Mesendoderm (in vitro differentiated cells): Measurements from ENCODE around the gene FCER2.

Experiments used
- DNase-seq: peaks from one replicate; pipeline ENCODE4 v3.0.0; 2013
- H2AK5ac ChIP-seq: 2 replicates; pipeline ENCODE4 v1.6.1; 2013; ENCODE audit warnings: low read length, inconsistent platforms
- H2BK120ac ChIP-seq: 2 replicates; pipeline ENCODE4 v1.6.1; 2013; ENCODE audit warnings: low read depth, mild to moderate bottlenecking, low read length, moderate library complexity, mixed read lengths
- H2BK15ac ChIP-seq: replicated peaks from 2 replicates; pipeline ENCODE4 v1.6.1; 2013; ENCODE audit warnings: low read depth, mild to moderate bottlenecking, moderate library complexity
- H2BK5ac ChIP-seq: 2 replicates; pipeline ENCODE4 v1.6.1; 2013; ENCODE audit warnings: low read length, inconsistent platforms
- H3K18ac ChIP-seq: 2 replicates; pipeline ENCODE4 v1.6.1; 2013; ENCODE audit warnings: mild to moderate bottlenecking, low read length, mixed read lengths
- H3K23ac ChIP-seq: one replicate; pipeline ENCODE4 v1.6.1; 2013; ENCODE audit warnings: low read length
- H3K27ac ChIP-seq: 2 replicates; pipeline ENCODE4 v1.5.1; 2013; ENCODE audit warnings: low read depth, mild to moderate bottlenecking, inconsistent platforms, low read length, moderate library complexity
- H3K27me3 ChIP-seq: 2 replicates; pipeline ENCODE4 v1.6.1; 2013; ENCODE audit warnings: low read length, control low read depth, mild to moderate bottlenecking, inconsistent platforms; ENCODE audit not compliant: insufficient read depth, poor library complexity
- H3K36me3 ChIP-seq: 2 replicates; pipeline ENCODE4 v1.6.1; 2013; ENCODE audit warnings: low read length, inconsistent platforms; ENCODE audit not compliant: control insufficient read depth, insufficient read depth
- H3K4ac ChIP-seq: one replicate; pipeline ENCODE4 v1.6.1; 2013; ENCODE audit warnings: low read depth, mild to moderate bottlenecking, low read length, moderate library complexity
- H3K4me1 ChIP-seq: 2 replicates; pipeline ENCODE4 v1.6.1; 2013; ENCODE audit warnings: low read depth, low read length, inconsistent platforms; ENCODE audit not compliant: control insufficient read depth
- H3K4me2 ChIP-seq: 2 replicates; pipeline ENCODE4 v1.6.1; 2013; ENCODE audit warnings: low read length
- H3K4me3 ChIP-seq: 2 replicates; pipeline ENCODE4 v1.5.1; 2013; ENCODE audit warnings: mild to moderate bottlenecking, low read length
- H3K56ac ChIP-seq: one replicate; pipeline ENCODE4 v1.6.1; 2013; ENCODE audit warnings: low read length
- H3K79me1 ChIP-seq: 2 replicates; pipeline ENCODE4 v1.6.1; 2013; ENCODE audit warnings: low read length, inconsistent platforms
- H3K79me2 ChIP-seq: 2 replicates; pipeline ENCODE4 v1.6.1; 2013; ENCODE audit warnings: mild to moderate bottlenecking, low read length; ENCODE audit not compliant: control insufficient read depth, insufficient read depth
- H3K9ac ChIP-seq: 2 replicates; pipeline ENCODE4 v1.6.1; 2013; ENCODE audit warnings: low read length, inconsistent platforms
- H4K5ac ChIP-seq: one replicate; pipeline ENCODE4 v1.6.1; 2013; ENCODE audit warnings: low read length
- H4K8ac ChIP-seq: one replicate; pipeline ENCODE4 v1.6.1; 2013; ENCODE audit warnings: low read depth, mild to moderate bottlenecking, control low read depth, low read length, moderate library complexity
- WGBS: extraction: QIAGEN DNeasy Blood & Tissue Kit; methylation state at CpG from one replicate; pipeline ENCODE4 v1.1.7; 2013; ENCODE audit warnings: low lambda C conversion rate, missing lambda C conversion rate; ENCODE audit not compliant: insufficient coverage; ENCODE audit errors: extremely low coverage; 5-methylcytosine and 5-hydroxymethylcytosine counted together

Gene FCER2

DNA sequence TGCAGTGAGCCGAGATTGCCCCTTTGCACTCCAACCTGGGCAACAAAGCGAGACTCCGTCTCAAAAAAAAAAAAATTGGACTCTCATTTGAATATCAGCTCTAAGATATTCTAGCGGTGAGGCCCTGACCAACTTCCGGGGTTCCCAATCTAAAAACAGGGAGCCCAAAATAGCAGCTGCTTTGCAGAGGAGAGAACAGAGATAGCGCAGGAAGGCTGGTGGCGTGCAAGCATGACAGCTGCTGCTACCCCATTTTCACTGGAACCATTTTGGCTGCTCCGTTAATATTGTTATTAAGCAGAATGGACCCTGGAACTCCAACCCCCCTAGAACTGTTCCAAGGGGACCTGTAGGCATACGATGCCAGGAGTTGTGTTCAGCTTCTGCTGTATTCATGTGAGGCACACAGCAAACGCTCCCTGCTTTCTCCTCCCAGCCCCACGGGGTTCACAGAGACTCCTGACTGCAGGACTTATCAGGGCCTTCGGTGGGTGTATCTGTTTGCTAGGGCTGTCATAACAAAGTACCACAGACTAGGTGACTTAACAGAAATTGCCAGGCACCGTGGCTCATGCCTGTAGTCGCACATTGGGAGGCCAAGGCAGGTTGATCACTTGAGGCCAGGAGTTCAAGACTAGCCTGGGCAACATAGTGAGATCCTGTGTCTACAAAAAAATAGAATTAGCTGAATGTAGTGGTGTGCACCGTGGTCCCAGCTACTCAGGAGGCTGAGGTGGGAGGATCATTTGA is 53.5 kb downstream of the FCER2 start:
- Histone ChIP-seq H3K4ac (no peak overlapping the region), H2AK5ac (no peak overlapping the region), H2BK5ac (no peak overlapping the region), H2BK120ac (no peak overlapping the region), H2BK15ac (no peak overlapping the region), H3K4me2 (no peak overlapping the region), H4K8ac (no peak overlapping the region), H3K79me2 (no peaks in the 10 kb centered on the region), H3K4me3 (no peak overlapping the region), H3K27me3 (no peaks in the 10 kb centered on the region), H3K23ac (no peak overlapping the region), H3K18ac (no peak overlapping the region), H3K79me1 (no peaks in the 10 kb centered on the region), H3K4me1 (no peaks in the 10 kb centered on the region), H3K27ac (no peak overlapping the region), H3K56ac (no peak overlapping the region), H3K9ac (no peak overlapping the region), H3K36me3 (no peaks in the 10 kb centered on the region), H4K5ac (no peak overlapping the region)
- WGBS = no CpG with 5 or more reads among the region's 15 CpGs
- no peak for DNase-seq

- no CpG with 5 or more reads among the region's 26 CpGs for WGBS
- no peaks in the 10 kb centered on the region for H3K36me3 ChIP-seq
- no peak overlapping the region for H3K23ac ChIP-seq
- no peak overlapping the region for H3K4me2 ChIP-seq
- no peak for DNase-seq
- no peak overlapping the region for H3K27ac ChIP-seq
- no peak overlapping the region for H2BK120ac ChIP-seq
- no peak overlapping the region for H2BK15ac ChIP-seq
- H2AK5ac ChIP-seq = no peak overlapping the region
- no peak overlapping the region for H3K4ac ChIP-seq
- H3K4me3 ChIP-seq = no peak overlapping the region
- no peaks in the 10 kb centered on the region for H3K79me1 ChIP-seq
- no peak overlapping the region for H3K56ac ChIP-seq
- H2BK5ac ChIP-seq = no peak overlapping the region
- H3K79me2 ChIP-seq = no peaks in the 10 kb centered on the region
- no peak overlapping the region for H3K9ac ChIP-seq
- no peak overlapping the region for H4K5ac ChIP-seq
- no peaks in the 10 kb centered on the region for H3K27me3 ChIP-seq
- no peaks in the 10 kb centered on the region for H3K4me1 ChIP-seq
- H4K8ac ChIP-seq = no peak overlapping the region
- no peak overlapping the region for H3K18ac ChIP-seq
Observed at GRCh38 chr19:7647156-7647555, 54.8 kb downstream of the FCER2 start.

GRCh38 chr19:7646426-7646700 is 55.6 kb downstream of the FCER2 start:
- no peak overlapping the region for H4K8ac ChIP-seq
- H2BK15ac ChIP-seq = no peak overlapping the region
- H3K9ac ChIP-seq = no peak overlapping the region
- H3K4me3 ChIP-seq = no peak overlapping the region
- no peak overlapping the region for H3K27ac ChIP-seq
- H3K56ac ChIP-seq = no peak overlapping the region
- H2AK5ac ChIP-seq = no peak overlapping the region
- H3K27me3 ChIP-seq = no peaks in the 10 kb centered on the region
- no peak overlapping the region for H3K23ac ChIP-seq
- no peak for DNase-seq
- no peak overlapping the region for H2BK5ac ChIP-seq
- H3K36me3 ChIP-seq = no peaks in the 10 kb centered on the region
- no peaks in the 10 kb centered on the region for H3K79me1 ChIP-seq
- H3K79me2 ChIP-seq = no peaks in the 10 kb centered on the region
- no peak overlapping the region for H2BK120ac ChIP-seq
- no peaks in the 10 kb centered on the region for H3K4me1 ChIP-seq
- H4K5ac ChIP-seq = no peak overlapping the region
- no peak overlapping the region for H3K18ac ChIP-seq
- H3K4ac ChIP-seq = no peak overlapping the region
- H3K4me2 ChIP-seq = no peak overlapping the region
- no CpG with 5 or more reads among the region's 8 CpGs for WGBS

- Histone ChIP-seq H4K5ac (no peak overlapping the region), H3K36me3 (no peaks in the 10 kb centered on the region), H3K4ac (no peak overlapping the region), H4K8ac (no peak overlapping the region), H3K23ac (no peak overlapping the region), H2BK15ac (no peak overlapping the region), H3K18ac (no peak overlapping the region), H2BK5ac (no peak overlapping the region), H3K79me1 (no peaks in the 10 kb centered on the region), H2AK5ac (no peak overlapping the region), H3K4me1 (no peaks in the 10 kb centered on the region), H3K27me3 (no peaks in the 10 kb centered on the region), H3K27ac (no peak overlapping the region), H3K56ac (peak overlapping the region; percentile 62), H3K4me3 (no peak overlapping the region), H2BK120ac (no peak overlapping the region), H3K79me2 (no peaks in the 10 kb centered on the region), H3K4me2 (no peak overlapping the region), H3K9ac (no peak overlapping the region)
- DNase-seq = peak; percentile 53
- whole genome bisulfite sequencing = no CpG with 5 or more reads among the region's 20 CpGs
Observed at GRCh38 chr19:7645656-7646425, 56.1 kb downstream of the FCER2 start.

- H3K23ac ChIP-seq = no peak overlapping the region
- no CpG with 5 or more reads among the region's 14 CpGs for WGBS
Observed at GRCh38 chr19:7645163-7645562, 56.8 kb downstream of the FCER2 start.

DNA sequence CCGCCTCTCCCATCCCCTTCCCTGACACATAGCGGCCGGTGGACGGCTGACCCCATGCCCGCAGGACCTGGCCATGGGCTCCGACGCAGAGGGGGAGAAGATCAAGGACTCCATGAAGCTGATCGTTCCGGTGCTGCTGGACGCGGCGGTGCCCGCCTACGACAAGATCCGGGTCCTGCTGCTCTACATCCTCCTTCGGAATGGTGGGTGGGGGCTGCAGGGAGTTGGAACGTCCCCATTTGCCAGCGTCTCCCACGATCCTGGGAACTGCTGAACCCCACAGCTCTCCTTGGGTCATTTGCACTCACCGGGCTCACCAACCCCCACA is 57.4 kb downstream of the FCER2 start:
- H2AK5ac ChIP-seq = no peak overlapping the region
- H2BK15ac ChIP-seq = no peak overlapping the region
- no peak overlapping the region for H2BK5ac ChIP-seq
- H3K27ac ChIP-seq = no peak overlapping the region
- H3K4me2 ChIP-seq = no peak overlapping the region
- no peak overlapping the region for H3K9ac ChIP-seq
- H3K56ac ChIP-seq = no peak overlapping the region
- H3K23ac ChIP-seq = no peak overlapping the region
- H2BK120ac ChIP-seq = no peak overlapping the region
- no peak overlapping the region for H3K4ac ChIP-seq
- H3K18ac ChIP-seq = no peak overlapping the region
- H3K36me3 ChIP-seq = no peaks in the 10 kb centered on the region
- DNase-seq = no peak
- H3K4me3 ChIP-seq = no peak overlapping the region
- WGBS = no CpG with 5 or more reads among the region's 20 CpGs
- no peaks in the 10 kb centered on the region for H3K4me1 ChIP-seq
- H3K27me3 ChIP-seq = no peaks in the 10 kb centered on the region
- no peaks in the 10 kb centered on the region for H3K79me2 ChIP-seq
- H4K5ac ChIP-seq = no peak overlapping the region
- H3K79me1 ChIP-seq = peaks cover 2% of the 10 kb centered on the region
- H4K8ac ChIP-seq = no peak overlapping the region

More at GRCh38 chr19:7645163-7645562, 56.8 kb downstream of the FCER2 start:
- H3K27ac ChIP-seq = no peak overlapping the region
- no peak overlapping the region for H3K4ac ChIP-seq
- no peaks in the 10 kb centered on the region for H3K79me2 ChIP-seq
- H2AK5ac ChIP-seq = no peak overlapping the region
- H2BK15ac ChIP-seq = no peak overlapping the region
- H3K36me3 ChIP-seq = no peaks in the 10 kb centered on the region
- no peak overlapping the region for H2BK120ac ChIP-seq
- no peaks in the 10 kb centered on the region for H3K27me3 ChIP-seq
- no peak overlapping the region for H3K56ac ChIP-seq
- H3K4me3 ChIP-seq = no peak overlapping the region
- H2BK5ac ChIP-seq = no peak overlapping the region
- H3K4me2 ChIP-seq = no peak overlapping the region
- DNase-seq = no peak
- H3K9ac ChIP-seq = no peak overlapping the region
- H3K4me1 ChIP-seq = no peaks in the 10 kb centered on the region
- no peaks in the 10 kb centered on the region for H3K79me1 ChIP-seq
- H4K5ac ChIP-seq = no peak overlapping the region
- H3K18ac ChIP-seq = no peak overlapping the region
- H4K8ac ChIP-seq = no peak overlapping the region
